ENCODE data around the gene LENEP. TPM values are rescaled to one million over a fixed set of nuclear protein-coding genes. Genes with fewer than 3 reads are reported as not detected.

The LENEP gene
- total RNA-seq, 3 donors from 2014 or later (not counting 1 experiment from before 2014, with no cell fraction given) = not detected

DNA sequence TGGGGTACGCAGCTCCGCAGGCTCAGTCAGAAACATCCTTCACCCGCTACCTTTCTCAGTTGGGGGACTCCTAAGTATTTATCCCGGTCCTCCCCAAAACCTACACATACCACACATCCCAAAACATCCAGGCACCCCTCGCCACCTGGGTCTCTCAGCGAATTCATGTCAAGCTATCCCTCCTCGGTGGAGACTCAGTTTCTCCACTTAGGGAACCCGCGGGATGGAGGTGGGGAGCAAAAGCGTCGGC, 8.0 kb downstream of the LENEP start:
- 0% methylated on average over 11 of the region's 11 CpGs for WGBS (ENCODE audit: insufficient coverage)
- peak overlapping the region; percentile 94 for H3K27ac ChIP-seq (ENCODE audit: low read length)
- DNase-seq (no peak), ATAC-seq (no peak)
- TF ChIP-seq, protein P1, sequence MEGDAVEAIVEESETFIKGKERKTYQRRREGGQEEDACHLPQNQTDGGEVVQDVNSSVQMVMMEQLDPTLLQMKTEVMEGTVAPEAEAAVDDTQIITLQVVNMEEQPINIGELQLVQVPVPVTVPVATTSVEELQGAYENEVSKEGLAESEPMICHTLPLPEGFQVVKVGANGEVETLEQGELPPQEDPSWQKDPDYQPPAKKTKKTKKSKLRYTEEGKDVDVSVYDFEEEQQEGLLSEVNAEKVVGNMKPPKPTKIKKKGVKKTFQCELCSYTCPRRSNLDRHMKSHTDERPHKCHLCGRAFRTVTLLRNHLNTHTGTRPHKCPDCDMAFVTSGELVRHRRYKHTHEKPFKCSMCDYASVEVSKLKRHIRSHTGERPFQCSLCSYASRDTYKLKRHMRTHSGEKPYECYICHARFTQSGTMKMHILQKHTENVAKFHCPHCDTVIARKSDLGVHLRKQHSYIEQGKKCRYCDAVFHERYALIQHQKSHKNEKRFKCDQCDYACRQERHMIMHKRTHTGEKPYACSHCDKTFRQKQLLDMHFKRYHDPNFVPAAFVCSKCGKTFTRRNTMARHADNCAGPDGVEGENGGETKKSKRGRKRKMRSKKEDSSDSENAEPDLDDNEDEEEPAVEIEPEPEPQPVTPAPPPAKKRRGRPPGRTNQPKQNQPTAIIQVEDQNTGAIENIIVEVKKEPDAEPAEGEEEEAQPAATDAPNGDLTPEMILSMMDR (IDR thresholded peaks at IDR 0.05) = no peak
- peaks cover 25 to 61% of the 10 kb centered on the region in 2 donors for H3K4me1 Mint-ChIP-seq
- H3K4me3 ChIP-seq (ENCODE audit: low read length) = peak overlapping the region; percentile 75
- no peaks in the 10 kb centered on the region for H3K36me3 ChIP-seq (ENCODE audit: control insufficient read depth, insufficient read depth, low read length)
- H3K27ac Mint-ChIP-seq = peak overlapping the region; percentile 82 to 92
- peaks cover 73% of the 10 kb centered on the region for H3K4me1 ChIP-seq (ENCODE audit: control insufficient read depth, insufficient read depth, low read length)
- no peaks in the 10 kb centered on the region for H3K9me3 Mint-ChIP-seq
- no peaks in the 10 kb centered on the region for H3K27me3 Mint-ChIP-seq (ENCODE audit: low read depth in 2 of 2)
- H3K27me3 ChIP-seq (ENCODE audit: control insufficient read depth, insufficient read depth, low read length) = no peaks in the 10 kb centered on the region
- intact Hi-C loops (cut with micrococcal nuclease) = loop anchor here (1.0 to 5.0 kb wide), 3 partner anchors 18 to 444 kb away; partner anchors contain the start of genes EFNA4, FLAD1 and UBE2Q1
- H3K4me3 Mint-ChIP-seq = peak overlapping the region; percentile 95
- H3K36me3 Mint-ChIP-seq = no peaks in the 10 kb centered on the region
- no peaks in the 10 kb centered on the region for H3K9me3 ChIP-seq (ENCODE audit: control insufficient read depth, insufficient read depth, low read length)

DNA sequence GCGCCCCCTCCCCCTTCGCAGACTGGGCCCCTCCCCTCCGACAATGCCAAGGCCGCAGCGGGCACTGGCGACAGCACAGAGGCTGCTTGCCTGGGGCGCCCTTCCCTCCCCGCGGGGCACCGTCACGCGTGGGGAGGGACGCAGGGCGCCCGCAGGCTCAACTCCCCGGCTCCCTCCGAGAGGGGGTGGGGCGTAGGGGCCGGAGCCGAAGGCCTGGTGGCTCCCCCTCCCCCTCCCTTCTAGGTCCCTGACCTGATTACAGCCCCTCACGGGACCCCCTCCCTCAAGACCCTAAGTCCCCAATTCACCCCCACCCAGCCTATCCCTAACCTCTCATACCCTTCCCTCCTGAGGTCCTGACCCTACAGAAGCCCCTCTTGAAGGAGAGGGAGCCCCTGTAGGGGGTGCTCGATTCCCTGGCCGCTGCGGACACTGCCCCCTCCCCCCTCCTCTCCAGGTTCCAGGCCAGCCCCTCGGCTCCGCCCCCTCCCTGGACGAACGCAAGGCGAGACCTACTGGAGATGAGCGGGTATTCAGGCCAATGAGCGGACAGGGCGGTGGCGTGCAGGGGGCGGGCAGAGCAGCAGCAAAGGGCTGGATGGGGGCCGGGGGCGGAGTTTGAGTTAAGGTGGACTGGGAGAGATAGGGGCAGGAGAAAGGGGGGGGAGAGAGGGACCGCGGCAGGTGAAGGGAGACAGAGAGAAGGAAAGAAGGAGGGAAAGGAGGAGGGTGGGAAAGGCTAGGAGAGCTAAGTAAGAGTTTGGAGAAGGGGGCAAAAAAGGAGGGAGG, 8.5 kb downstream of the LENEP start:
- no peaks in the 10 kb centered on the region for H3K27me3 ChIP-seq (ENCODE audit: control insufficient read depth, insufficient read depth, low read length)
- no peaks in the 10 kb centered on the region for H3K9me3 ChIP-seq (ENCODE audit: control insufficient read depth, insufficient read depth, low read length)
- H3K4me3 ChIP-seq (ENCODE audit: low read length) = peak overlapping the region; percentile 75
- intact Hi-C loops (cut with micrococcal nuclease) = loop anchor here (1.0 to 5.0 kb wide), 5 partner anchors 19 to 445 kb away; partner anchors contain the start of genes CKS1B, EFNA4, FLAD1 and UBE2Q1
- WGBS (ENCODE audit: insufficient coverage) = 0% methylated on average over 38 of the region's 38 CpGs
- peak overlapping the region; percentile 95 for H3K4me3 Mint-ChIP-seq
- peak; percentile 80 to 93 (median 89) for ATAC-seq
- H3K4me1 Mint-ChIP-seq = peaks cover 30 to 66% of the 10 kb centered on the region in 2 donors
- DNase-seq = peak; percentile 97 to 98
- H3K27me3 Mint-ChIP-seq (ENCODE audit: low read depth in 2 of 2) = no peaks in the 10 kb centered on the region
- H3K9me3 Mint-ChIP-seq = no peaks in the 10 kb centered on the region
- H3K27ac Mint-ChIP-seq = peak overlapping the region; percentile 82 to 92
- H3K27ac ChIP-seq (ENCODE audit: low read length) = peak overlapping the region; percentile 94
- TF ChIP-seq, protein P1 (IDR thresholded peaks at IDR 0.05) = no peak
- H3K4me1 ChIP-seq (ENCODE audit: control insufficient read depth, insufficient read depth, low read length) = peaks cover 78% of the 10 kb centered on the region
- H3K36me3 Mint-ChIP-seq = no peaks in the 10 kb centered on the region
- H3K36me3 ChIP-seq (ENCODE audit: control insufficient read depth, insufficient read depth, low read length) = no peaks in the 10 kb centered on the region

DNA sequence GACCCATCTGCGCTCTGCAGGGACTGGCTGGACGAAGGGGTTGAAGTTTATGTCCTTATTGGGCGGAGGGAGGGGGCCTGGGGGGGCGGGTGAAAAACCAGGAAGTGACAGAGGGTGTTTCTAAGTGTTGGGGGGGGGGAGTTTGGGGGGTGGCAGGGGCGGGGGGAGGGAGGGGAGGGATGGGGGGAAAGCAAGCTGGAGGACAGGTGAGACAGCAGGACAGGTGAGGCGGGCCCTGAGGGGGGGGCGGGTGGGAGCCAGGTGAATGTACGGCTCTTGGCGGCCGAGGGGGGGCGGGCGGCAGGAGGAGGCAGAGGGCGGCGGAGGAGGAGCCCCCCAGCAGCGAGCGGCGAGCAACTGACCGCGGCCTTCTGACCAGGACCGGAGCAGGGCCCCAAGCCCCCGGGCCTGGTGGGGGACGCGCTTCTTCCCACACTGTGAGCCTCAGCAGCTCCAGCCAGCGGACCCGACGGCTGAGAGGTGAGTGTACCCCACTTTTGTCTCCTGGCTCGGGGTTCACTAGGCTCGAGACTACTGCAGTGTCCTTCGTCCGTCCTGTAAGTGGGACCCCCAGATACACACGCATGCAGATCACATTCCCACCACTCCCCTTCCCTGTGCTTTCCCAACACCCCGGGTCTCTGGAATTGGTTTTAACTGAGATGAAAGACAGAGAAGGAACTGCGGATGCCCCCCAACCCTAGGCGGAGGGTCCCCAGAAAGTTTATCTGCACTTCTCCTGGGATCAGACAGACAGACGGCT, 9.3 kb downstream of the LENEP start, which contains the start of gene ZBTB7B:
ZBTB7B (plus strand) TSS at position 339 of the 763 bp plus-strand sequence. CDS start 11,859 bp downstream, outside the sequence.
- Histone ChIP-seq H3K27me3 (ENCODE audit: control insufficient read depth, insufficient read depth, low read length) (no peaks in the 10 kb centered on the region), H3K27ac (ENCODE audit: low read length) (peak within 1 kb of the TSS; percentile 94), H3K4me3 (ENCODE audit: low read length) (peak within 1 kb of the TSS; percentile 95), H3K9me3 (ENCODE audit: control insufficient read depth, insufficient read depth, low read length) (no peaks in the 10 kb centered on the region), H3K4me1 (ENCODE audit: control insufficient read depth, insufficient read depth, low read length) (peaks cover 86% of the 10 kb centered on the region), H3K36me3 (ENCODE audit: control insufficient read depth, insufficient read depth, low read length) (no peaks in the 10 kb centered on the region)
- H3K9me3 Mint-ChIP-seq = no peaks in the 10 kb centered on the region
- TF ChIP-seq, protein P1 (IDR thresholded peaks at IDR 0.05) = no peak
- peak within 1 kb of the TSS; percentile 95 for H3K4me3 Mint-ChIP-seq
- no peaks in the 10 kb centered on the region for H3K27me3 Mint-ChIP-seq (ENCODE audit: low read depth in 2 of 2)
- peaks cover 31 to 69% of the 10 kb centered on the region in 2 donors for H3K4me1 Mint-ChIP-seq
- H3K27ac Mint-ChIP-seq = peak within 1 kb of the TSS; percentile 89 to 92
- under 1% methylated on average over 28 of the region's 35 CpGs for WGBS (ENCODE audit: insufficient coverage)
- ATAC-seq = peak; percentile 19 to 40 (median 28)
- peak in 1 of 2 donors; percentile 43 for DNase-seq
- no peaks in the 10 kb centered on the region for H3K36me3 Mint-ChIP-seq
- intact Hi-C loops (cut with micrococcal nuclease) = loop anchor here (1.0 to 5.0 kb wide), 4 partner anchors 28 to 445 kb away; partner anchors contain the start of genes CKS1B, EFNA4 and UBE2Q1

Data from natural killer cell (primary cell).